Endothelial cell of umbilical vein (primary cell): Measurements from ENCODE around the gene KCTD1. TPM values are rescaled to one million over a fixed set of nuclear protein-coding genes. Genes with fewer than 3 reads are reported as not detected.

Source experiments
- BruUV-seq: library from RNA; stranded (reverse); fragments of 400-500 nt; replicated peaks from 2 replicates; lab custom pipeline; 2021; lab: Mats Ljungman, UMichigan
- CTCF ChIA-PET: fragments of 300-600, 350-600 bp; sonication (Branson Sonifier 250); formaldehyde crosslinking; loops from one replicate; lab custom pipeline; 2021; ENCODE audit warnings: antibody characterized with exemption, inconsistent platforms; lab: Charles Lee
- POLR2A ChIA-PET: fragments of 300-600, 350-600 bp; sonication (Branson Sonifier 250); formaldehyde crosslinking; loops from one replicate; lab custom pipeline; 2021; ENCODE audit warnings: antibody characterized with exemption, inconsistent platforms; lab: Charles Lee
- DNase-seq: peaks from one replicate; pipeline ENCODE4 v3.0.0-alpha.2; 2011; ENCODE audit warnings: low read depth, low spot score
- FAIRE-seq: peaks from 2 replicates; lab custom pipeline; 2011; peaks lifted over from hg19 to GRCh38; lab: Jason Lieb, UNC
- H2AFZ ChIP-seq: 2 replicates; pipeline ENCODE4 v1.6.0; 2012; ENCODE audit warnings: low read depth, low read length, control low read depth, inconsistent platforms
- H3K27ac ChIP-seq: 2 replicates; pipeline ENCODE4 v1.5.1; 2011; ENCODE audit warnings: low read depth, mild to moderate bottlenecking, control low read depth, low read length, moderate library complexity; ENCODE audit not compliant: insufficient read depth
- H3K27me3 ChIP-seq, 2 experiments: 2 replicates each; pipeline versions ENCODE4 v1.6.0 to v1.6.1; 2011; ENCODE audit warnings: low read length in 2 of 2, mixed read lengths in 1 of 2; ENCODE audit not compliant: control insufficient read depth in 2 of 2, insufficient read depth in 2 of 2
- H3K36me3 ChIP-seq, 2 experiments: 2 replicates in 1 of 2; 3 replicates in 1 of 2; pipeline ENCODE4 v1.5.1; 2011; ENCODE audit warnings: low read length in 2 of 2, mild to moderate bottlenecking in 1 of 2, moderate library complexity in 1 of 2; ENCODE audit not compliant: control insufficient read depth in 2 of 2, insufficient read depth in 2 of 2; ENCODE audit errors: extremely low read depth in 1 of 2
- H3K4me1 ChIP-seq: 3 replicates; pipeline ENCODE4 v1.5.1; 2011; ENCODE audit warnings: mild to moderate bottlenecking, low read length; ENCODE audit not compliant: control insufficient read depth, insufficient read depth; ENCODE audit errors: extremely low read depth
- H3K4me2 ChIP-seq: 2 replicates; pipeline ENCODE4 v1.6.1; 2011; ENCODE audit warnings: low read length, control low read depth, mixed read lengths; ENCODE audit not compliant: insufficient read depth
- H3K4me3 ChIP-seq, 3 experiments: fragments of 200-600 bp in 1 of 3; sonication (generic), shearing (Covaris generic) in 1 of 3; replicated peaks in 1 of 3; 2 replicates each; pipeline ENCODE4 v1.5.1; 2011 to 2016; ENCODE audit warnings: control low read depth in 3 of 3, low read length in 3 of 3, mild to moderate bottlenecking in 2 of 3, inconsistent platforms in 1 of 3, low read depth in 1 of 3, moderate library complexity in 1 of 3; ENCODE audit not compliant: insufficient read depth in 1 of 3
- H3K79me2 ChIP-seq: 2 replicates; pipeline ENCODE4 v1.6.0; 2012; ENCODE audit warnings: low read length, inconsistent platforms; ENCODE audit not compliant: control insufficient read depth, insufficient read depth
- H3K9ac ChIP-seq: replicated peaks from 2 replicates; pipeline ENCODE3; 2011; ENCODE audit warnings: low read length, control low read depth; ENCODE audit not compliant: insufficient read depth; ENCODE audit errors: extremely low read depth
- H3K9me1 ChIP-seq: replicated peaks from 3 replicates; pipeline ENCODE4 v1.6.0; 2011; ENCODE audit warnings: mild to moderate bottlenecking, low read length; ENCODE audit not compliant: control insufficient read depth, insufficient read depth; ENCODE audit errors: extremely low read depth
- H3K9me3 ChIP-seq: replicated peaks from 2 replicates; pipeline ENCODE4 v1.5.1; 2012; ENCODE audit warnings: low read length, inconsistent platforms; ENCODE audit not compliant: control insufficient read depth, insufficient read depth
- H4K20me1 ChIP-seq: replicated peaks from 2 replicates; pipeline ENCODE3; 2011; ENCODE audit warnings: mild to moderate bottlenecking, low read length; ENCODE audit not compliant: control insufficient read depth, insufficient read depth; ENCODE audit errors: extremely low read depth
- EZH2 ChIP-seq: IDR thresholded peaks from 2 replicates; pipeline ENCODE4 v1.6.1; 2012; ENCODE audit warnings: borderline replicate concordance, low read depth, mild to moderate bottlenecking, moderate library complexity, low read length, inconsistent platforms; ENCODE audit not compliant: severe bottlenecking
- FOS ChIP-seq: IDR thresholded peaks from 2 replicates; pipeline ENCODE4 v1.6.1; 2011; ENCODE audit warnings: mild to moderate bottlenecking, low read length, moderate library complexity, borderline replicate concordance; ENCODE audit not compliant: insufficient read depth
- GATA2 ChIP-seq: IDR thresholded peaks from 2 replicates; pipeline ENCODE4 v1.7.0; 2011; ENCODE audit warnings: low read depth, mild to moderate bottlenecking, moderate library complexity, mixed read lengths, low read length; ENCODE audit not compliant: insufficient read length, insufficient read depth
- JUN ChIP-seq: IDR thresholded peaks from 2 replicates; pipeline ENCODE4 v1.6.1; 2011; ENCODE audit warnings: borderline replicate concordance, low read depth; ENCODE audit not compliant: insufficient read length, insufficient read depth
- MYC ChIP-seq: IDR thresholded peaks from one replicate; pipeline ENCODE4 v1.6.1; 2011; ENCODE audit warnings: mild to moderate bottlenecking, low read depth, low read length
- POLR2A ChIP-seq: IDR thresholded peaks from 2 replicates; pipeline ENCODE4 v1.6.1; 2012; ENCODE audit warnings: low read depth, mild to moderate bottlenecking, control low read depth, low read length
- POLR2AphosphoS5 ChIP-seq: IDR thresholded peaks from 2 replicates; pipeline ENCODE4 v1.6.1; 2012; ENCODE audit warnings: low read depth, mild to moderate bottlenecking, control low read depth, low read length, moderate library complexity; ENCODE audit not compliant: insufficient read depth
- dilution Hi-C: fragments of 300-500 bp; cut with MboI; formaldehyde crosslinking; loops from one replicate; pipeline ENCODE4 v1.15.0; 2019; ENCODE audit warnings: low sequenced_read_pairs; ENCODE audit not compliant: extremely low pct_ligation_motif_present
- intact Hi-C: fragments of 100-400 bp; cut with micrococcal nuclease; formaldehyde crosslinking; loops from one replicate; pipeline ENCODE4 v1.10.0; 2022
- polyA plus RNA-seq, 4 experiments: library from polyadenylated mRNA; depleted of rRNA in 3 of 4; stranded (reverse) in 3 of 4; unstranded in 1 of 4; fragments of >200 nt; gene quantifications; 2 replicates each; pipeline versions ENCODE4 v1.2.1 to v1.2.3, GENCODE V29; 2011 to 2012; ENCODE audit warnings: missing spikeins in 1 of 4
- total RNA-seq: library from RNA; stranded (reverse); gene quantifications from 2 replicates; pipeline ENCODE4 v1.2.3, GENCODE V29; 2021
- TF ChIP-seq, protein P1 (sequence below), 2 donors: IDR thresholded peaks; 1 replicate in 1 of 2; 2 replicates in 1 of 2; pipeline ENCODE4 v1.5.1; 2011; ENCODE audit warnings: low read length in 2 of 2, mild to moderate bottlenecking in 2 of 2, moderate library complexity in 2 of 2, control low read depth in 1 of 2, inconsistent platforms in 1 of 2, low read depth in 1 of 2; ENCODE audit not compliant: insufficient read depth in 1 of 2; ENCODE audit errors: extremely low read depth in 1 of 2
- TF ChIP-seq, protein P2 (sequence below): IDR thresholded peaks from 2 replicates; pipeline ENCODE4 v1.6.1; 2011; ENCODE audit not compliant: insufficient read depth, insufficient read length

KCTD1 gene
- total and polyA plus RNA-seq, 2 donors (not counting 3 experiments of a cell fraction or from before 2014, with no cell fraction given) = 6.1 to 12.1 TPM

DNA sequence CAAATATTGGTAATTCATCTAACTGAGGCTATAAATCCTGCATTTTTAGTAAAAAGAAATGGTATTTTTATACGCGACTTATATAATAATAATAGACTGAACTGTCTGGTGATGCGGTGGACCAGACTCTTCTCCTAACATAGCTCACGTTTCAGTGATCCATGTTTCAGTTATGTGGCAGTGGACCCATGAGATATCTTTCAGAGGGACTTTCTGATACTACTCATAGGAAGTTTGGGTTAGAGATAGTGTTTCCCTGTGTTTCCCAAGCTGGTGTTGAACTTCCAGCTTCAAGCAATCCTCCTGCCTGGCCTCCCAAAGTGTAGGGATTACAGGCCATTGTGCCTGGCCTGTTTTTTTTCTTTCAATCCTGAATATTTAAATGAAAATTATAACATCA, 59.2 kb downstream of the KCTD1 start:
- Histone ChIP-seq H3K27me3 (no peaks in the 10 kb centered on the region), H4K20me1 (no peaks in the 10 kb centered on the region), H3K9me3 (no peaks in the 10 kb centered on the region), H3K9me1 (no peaks in the 10 kb centered on the region), H3K9ac (no peak overlapping the region), H3K27ac (no peak overlapping the region), H3K4me3 (no peak overlapping the region), H3K4me1 (no peaks in the 10 kb centered on the region), H2AFZ (no peak overlapping the region), H3K4me2 (no peak overlapping the region), H3K36me3 (no peaks in the 10 kb centered on the region), H3K79me2 (no peaks in the 10 kb centered on the region)
- ChIA-PET POLR2A (no interaction called here), CTCF (interaction anchor here (1.0 to 1.4 kb wide), 4 partner anchors 11 to 57 kb away, joined by 3 to 4 read pairs (median 4); no protein-coding TSS in a partner anchor)
- no peak for FAIRE-seq
- dilution Hi-C loops (no loop called here), intact Hi-C loops (no loop called here)
- no TSS peak for BruUV-seq
- TF ChIP-seq, protein P1, sequence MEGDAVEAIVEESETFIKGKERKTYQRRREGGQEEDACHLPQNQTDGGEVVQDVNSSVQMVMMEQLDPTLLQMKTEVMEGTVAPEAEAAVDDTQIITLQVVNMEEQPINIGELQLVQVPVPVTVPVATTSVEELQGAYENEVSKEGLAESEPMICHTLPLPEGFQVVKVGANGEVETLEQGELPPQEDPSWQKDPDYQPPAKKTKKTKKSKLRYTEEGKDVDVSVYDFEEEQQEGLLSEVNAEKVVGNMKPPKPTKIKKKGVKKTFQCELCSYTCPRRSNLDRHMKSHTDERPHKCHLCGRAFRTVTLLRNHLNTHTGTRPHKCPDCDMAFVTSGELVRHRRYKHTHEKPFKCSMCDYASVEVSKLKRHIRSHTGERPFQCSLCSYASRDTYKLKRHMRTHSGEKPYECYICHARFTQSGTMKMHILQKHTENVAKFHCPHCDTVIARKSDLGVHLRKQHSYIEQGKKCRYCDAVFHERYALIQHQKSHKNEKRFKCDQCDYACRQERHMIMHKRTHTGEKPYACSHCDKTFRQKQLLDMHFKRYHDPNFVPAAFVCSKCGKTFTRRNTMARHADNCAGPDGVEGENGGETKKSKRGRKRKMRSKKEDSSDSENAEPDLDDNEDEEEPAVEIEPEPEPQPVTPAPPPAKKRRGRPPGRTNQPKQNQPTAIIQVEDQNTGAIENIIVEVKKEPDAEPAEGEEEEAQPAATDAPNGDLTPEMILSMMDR (IDR thresholded peaks at IDR 0.05; ENCODE audit: extremely low read depth in 1 of 2, insufficient read depth in 1 of 2, low read depth in 1 of 2, low read length in 2 of 2) = no peak
- TF ChIP-seq FOS (no peak), GATA2 (no peak), POLR2A (no peak), POLR2AphosphoS5 (no peak), MYC (no peak), EZH2 (no peak), JUN (no peak)
- TF ChIP-seq, protein P2, sequence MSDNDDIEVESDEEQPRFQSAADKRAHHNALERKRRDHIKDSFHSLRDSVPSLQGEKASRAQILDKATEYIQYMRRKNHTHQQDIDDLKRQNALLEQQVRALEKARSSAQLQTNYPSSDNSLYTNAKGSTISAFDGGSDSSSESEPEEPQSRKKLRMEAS = no peak
- no peak for DNase-seq
